OCI-LY7 (cell line): ENCODE results near the gene NUDT8.

Experiments used
- EZH2phosphoT487 ChIP-seq: fragments of 200-600 bp; sonication (generic); IDR thresholded peaks from 2 replicates; pipeline ENCODE4 v1.6.1; 2018; ENCODE audit warnings: low read depth, borderline replicate concordance, mild to moderate bottlenecking, mixed run types, antibody characterized with exemption, low read length, moderate library complexity, mixed read lengths
- TF ChIP-seq, protein P1 (sequence below): fragments of 200-600 bp; sonication (generic); conservative IDR thresholded peaks from 2 replicates; pipeline ENCODE4 v1.5.1; 2014; ENCODE audit warnings: mild to moderate bottlenecking, antibody characterized with exemption, low read length, moderate library complexity, mixed read lengths

DNA sequence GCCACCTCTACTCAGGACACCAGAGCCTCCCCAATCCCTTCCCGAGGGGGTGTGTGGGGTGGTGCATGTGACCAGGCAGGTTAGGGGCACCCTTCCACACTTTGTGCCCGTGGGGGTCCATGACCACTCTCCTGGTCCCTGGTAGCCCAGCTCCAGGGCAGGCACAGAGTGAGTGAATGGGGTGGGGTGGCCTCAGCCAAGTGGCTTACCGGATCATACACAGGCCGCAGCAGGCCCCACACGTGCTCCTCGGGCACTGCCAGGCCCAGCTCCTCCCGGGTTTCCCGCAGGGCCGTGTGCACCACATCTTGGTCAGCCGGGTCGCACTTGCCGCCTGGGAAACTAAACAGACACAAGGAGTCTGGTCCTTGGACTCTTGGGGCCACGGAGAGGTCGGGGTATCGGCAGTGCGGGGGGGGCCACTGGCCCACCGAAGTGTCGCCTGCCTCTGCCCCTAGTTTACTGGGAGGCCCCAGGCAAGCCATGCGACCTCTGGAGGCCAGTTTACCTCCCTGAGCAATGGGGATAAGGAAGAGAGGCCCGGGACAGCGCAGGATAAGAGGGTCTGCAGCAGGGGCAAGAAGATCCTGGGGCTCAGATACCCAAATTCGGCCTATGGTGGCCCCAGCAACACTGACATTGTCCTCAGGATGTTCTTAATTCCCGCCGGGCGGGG lies 889 bp downstream of the NUDT8 start:
- no peak for TF ChIP-seq EZH2phosphoT487
- TF ChIP-seq, protein P1, sequence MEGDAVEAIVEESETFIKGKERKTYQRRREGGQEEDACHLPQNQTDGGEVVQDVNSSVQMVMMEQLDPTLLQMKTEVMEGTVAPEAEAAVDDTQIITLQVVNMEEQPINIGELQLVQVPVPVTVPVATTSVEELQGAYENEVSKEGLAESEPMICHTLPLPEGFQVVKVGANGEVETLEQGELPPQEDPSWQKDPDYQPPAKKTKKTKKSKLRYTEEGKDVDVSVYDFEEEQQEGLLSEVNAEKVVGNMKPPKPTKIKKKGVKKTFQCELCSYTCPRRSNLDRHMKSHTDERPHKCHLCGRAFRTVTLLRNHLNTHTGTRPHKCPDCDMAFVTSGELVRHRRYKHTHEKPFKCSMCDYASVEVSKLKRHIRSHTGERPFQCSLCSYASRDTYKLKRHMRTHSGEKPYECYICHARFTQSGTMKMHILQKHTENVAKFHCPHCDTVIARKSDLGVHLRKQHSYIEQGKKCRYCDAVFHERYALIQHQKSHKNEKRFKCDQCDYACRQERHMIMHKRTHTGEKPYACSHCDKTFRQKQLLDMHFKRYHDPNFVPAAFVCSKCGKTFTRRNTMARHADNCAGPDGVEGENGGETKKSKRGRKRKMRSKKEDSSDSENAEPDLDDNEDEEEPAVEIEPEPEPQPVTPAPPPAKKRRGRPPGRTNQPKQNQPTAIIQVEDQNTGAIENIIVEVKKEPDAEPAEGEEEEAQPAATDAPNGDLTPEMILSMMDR, result peak; percentile 88; the same call in 1 of the 2 replicates
